HCT116 (cell line): ENCODE results near the gene MINDY1. TPM values are rescaled to one million over a fixed set of nuclear protein-coding genes. Genes with fewer than 3 reads are reported as not detected.

Source experiments
- ATAC-seq: fragments of 200-7000 bp; cut with Tn5 transposase; 2 replicates; pipeline ENCODE4 v1.9.1; 2020; ENCODE audit warnings: mild to moderate bottlenecking, moderate library complexity
- BruUV-seq: library from RNA; stranded (reverse); fragments of 400-500 nt; replicated peaks from 2 replicates; lab custom pipeline; 2021; lab: Mats Ljungman, UMichigan
- CTCF ChIA-PET: fragments of 300-600 bp; sonication (Branson Sonifier 250); formaldehyde crosslinking; loops from one replicate; lab custom pipeline; 2021; ENCODE audit warnings: antibody characterized with exemption; lab: Charles Lee
- POLR2A ChIA-PET: fragments of 300-600, 350-600 bp; sonication (Branson Sonifier 250); formaldehyde crosslinking; loops from one replicate; lab custom pipeline; 2021; ENCODE audit warnings: antibody characterized with exemption; lab: Charles Lee
- RAD21 ChIA-PET, 2 experiments: fragments of 300-600 bp; sonication (Branson Sonifier 250); formaldehyde crosslinking; loops; one replicate each; lab custom pipeline; 2023; ENCODE audit warnings: low total read pairs in 2 of 2; ENCODE audit not compliant: uncharacterized antibody in 2 of 2, unreplicated experiment in 2 of 2, low non-redundant PET in 1 of 2; lab: Charles Lee
- DNase-seq: peaks from one replicate; pipeline ENCODE4 v3.0.0-alpha.2; 2010; ENCODE audit warnings: low read depth, low spot score
- H2AFZ ChIP-seq: fragments of 200-600 bp; shearing (Covaris generic), sonication (generic); 2 replicates; pipeline ENCODE4 v1.6.1; 2017; ENCODE audit warnings: low read depth, mixed run types, mixed read lengths, antibody characterized with exemption, low read length; ENCODE audit not compliant: poor library complexity, severe bottlenecking
- H3K27ac ChIP-seq: 2 replicates; pipeline ENCODE4 v1.5.1; 2012; ENCODE audit warnings: low read depth, low read length
- H3K27me3 ChIP-seq: fragments of 200-600 bp; sonication (generic); 2 replicates; pipeline ENCODE4 v1.6.1; 2016; ENCODE audit warnings: mixed run types, low read length, mixed read lengths; ENCODE audit not compliant: insufficient read depth
- H3K36me3 ChIP-seq, 2 experiments: fragments of 200-500 bp in 1 of 2; fragments of 200-600 bp in 1 of 2; sonication (Bioruptor generic) in 1 of 2; sonication (generic) in 1 of 2; 2 replicates each; pipeline versions ENCODE4 v1.5.1 to v1.6.1; 2014 to 2016; ENCODE audit warnings: low read length in 2 of 2, inconsistent platforms in 1 of 2, mixed read lengths in 1 of 2, mixed run types in 1 of 2; ENCODE audit not compliant: insufficient read depth in 2 of 2, control insufficient read depth in 1 of 2
- H3K4me1 ChIP-seq, 2 experiments: fragments of 200-600 bp in 1 of 2; sonication (generic) in 1 of 2; 2 replicates each; pipeline versions ENCODE4 v1.5.1 to v1.6.1; 2012 to 2017; ENCODE audit warnings: low read length in 2 of 2, inconsistent platforms in 1 of 2, mild to moderate bottlenecking in 1 of 2, mixed read lengths in 1 of 2, mixed run types in 1 of 2, moderate library complexity in 1 of 2; ENCODE audit not compliant: insufficient read depth in 2 of 2, control insufficient read depth in 1 of 2
- H3K4me2 ChIP-seq: fragments of 200-600 bp; sonication (generic); 2 replicates; pipeline ENCODE4 v1.6.1; 2017; ENCODE audit warnings: mixed run types, low read length, mixed read lengths
- H3K4me3 ChIP-seq, 2 experiments: fragments of 200-600 bp in 1 of 2; sonication (generic) in 1 of 2; replicated peaks in 1 of 2; 2 replicates each; pipeline ENCODE4 v1.5.1; 2011 to 2016; ENCODE audit warnings: low read length in 2 of 2, control low read depth in 1 of 2, low read depth in 1 of 2, mild to moderate bottlenecking in 1 of 2, mixed read lengths in 1 of 2, mixed run types in 1 of 2
- H3K79me2 ChIP-seq: fragments of 200-600 bp; sonication (generic); 2 replicates; pipeline ENCODE4 v1.6.1; 2017; ENCODE audit warnings: mild to moderate bottlenecking, mixed run types, low read length, moderate library complexity, mixed read lengths; ENCODE audit not compliant: insufficient read depth
- H3K9ac ChIP-seq: fragments of 200-600 bp; sonication (generic); 2 replicates; pipeline ENCODE4 v1.6.1; 2016; ENCODE audit warnings: low read length, mixed read lengths
- H3K9me2 ChIP-seq: fragments of 200-600 bp; sonication (generic), shearing (Covaris generic); 2 replicates; pipeline ENCODE4 v1.6.1; 2017; ENCODE audit warnings: mixed run types, mild to moderate bottlenecking, moderate library complexity; ENCODE audit not compliant: insufficient read depth
- H3K9me3 ChIP-seq, 2 experiments: fragments of 200-500 bp in 1 of 2; fragments of 200-600 bp in 1 of 2; sonication (Bioruptor generic) in 1 of 2; sonication (generic) in 1 of 2; 2 replicates each; pipeline ENCODE4 v1.6.1; 2014 to 2017; ENCODE audit warnings: low read length in 2 of 2, mixed read lengths in 2 of 2, inconsistent platforms in 1 of 2, low read depth in 1 of 2, mild to moderate bottlenecking in 1 of 2, mixed run types in 1 of 2, moderate library complexity in 1 of 2; ENCODE audit not compliant: control insufficient read depth in 1 of 2, insufficient read depth in 1 of 2
- H4K20me1 ChIP-seq: fragments of 200-600 bp; sonication (generic), shearing (Covaris generic); 2 replicates; pipeline ENCODE4 v1.6.1; 2017; ENCODE audit warnings: mixed run types, mild to moderate bottlenecking, moderate library complexity; ENCODE audit not compliant: insufficient read depth
- ATF3 ChIP-seq: IDR thresholded peaks from 2 replicates; pipeline ENCODE4 v1.6.1; 2012
- CBX3 ChIP-seq: IDR thresholded peaks from 2 replicates; pipeline ENCODE4 v1.6.1; 2012; ENCODE audit warnings: low read depth
- CEBPB ChIP-seq: IDR thresholded peaks from 2 replicates; pipeline ENCODE4 v1.6.1; 2012; ENCODE audit warnings: low read depth
- EZH2 ChIP-seq: fragments of 200-600 bp; sonication (generic); IDR thresholded peaks from 2 replicates; pipeline ENCODE4 v1.6.1; 2017; ENCODE audit warnings: antibody characterized with exemption, mixed run types
- EZH2phosphoT487 ChIP-seq: fragments of 200-600 bp; IDR thresholded peaks from 2 replicates; pipeline ENCODE4 v1.6.1; 2018; ENCODE audit warnings: antibody characterized with exemption, borderline replicate concordance
- FOSL1 ChIP-seq: IDR thresholded peaks from 2 replicates; pipeline ENCODE4 v1.6.1; 2012; ENCODE audit warnings: low read depth
- JUND ChIP-seq: IDR thresholded peaks from 2 replicates; pipeline ENCODE4 v1.6.1; 2012
- POLR2AphosphoS5 ChIP-seq: IDR thresholded peaks from 2 replicates; pipeline ENCODE4 v1.6.1; 2011; ENCODE audit warnings: mild to moderate bottlenecking, low read depth, low read length, moderate library complexity
- SP1 ChIP-seq: IDR thresholded peaks from 2 replicates; pipeline ENCODE4 v1.6.1; 2012; ENCODE audit warnings: low read depth
- TCF7L2 ChIP-seq: IDR thresholded peaks from 2 replicates; pipeline ENCODE4 v1.7.0; 2011; ENCODE audit warnings: borderline replicate concordance, inconsistent platforms; ENCODE audit not compliant: insufficient read depth, insufficient read length; ENCODE audit errors: extremely low read depth
- ZFX ChIP-seq: fragments of 450-650 bp; IDR thresholded peaks from 2 replicates; pipeline ENCODE4 v1.6.1; 2017
- ZNF274 ChIP-seq: fragments of 200-500 bp; sonication (Bioruptor generic); IDR thresholded peaks from 2 replicates; pipeline ENCODE4 v1.6.1; 2014; ENCODE audit warnings: mild to moderate bottlenecking, low read depth, low read length, inconsistent platforms
- intact Hi-C: fragments of 100-400 bp; cut with micrococcal nuclease; formaldehyde crosslinking; loops from 2 replicates; pipeline ENCODE4 v1.10.0; 2022
- total RNA-seq: library from RNA; stranded (reverse); gene quantifications from one replicate; pipeline ENCODE4 v1.2.1, GENCODE V29; 2021; ENCODE audit not compliant: unreplicated experiment
- TF ChIP-seq, protein P1 (sequence below): IDR thresholded peaks from 2 replicates; pipeline ENCODE4 v1.6.1; 2012
- TF ChIP-seq, protein P2 (sequence below): IDR thresholded peaks from 2 replicates; pipeline ENCODE4 v1.6.1; 2011; ENCODE audit warnings: mild to moderate bottlenecking, low read length, moderate library complexity; ENCODE audit not compliant: insufficient replicate concordance; ENCODE audit errors: extremely low read depth
- TF ChIP-seq, protein P3 (sequence below), 3 experiments: fragments of 200-600 bp in 1 of 3; sonication (generic) in 1 of 3; IDR thresholded peaks in 2 of 3; conservative IDR thresholded peaks in 1 of 3; 2 replicates each; pipeline ENCODE4 v1.5.1; 2012 to 2017; ENCODE audit warnings: low read depth in 2 of 3, low read length in 2 of 3, antibody characterized with exemption in 1 of 3, borderline replicate concordance in 1 of 3, control low read depth in 1 of 3, mild to moderate bottlenecking in 1 of 3, mixed read lengths in 1 of 3, mixed run types in 1 of 3, moderate library complexity in 1 of 3; ENCODE audit not compliant: insufficient read depth in 1 of 3

MINDY1 gene
- total RNA-seq, 1 experiment from 2014 or later = 1.2 TPM

- TF ChIP-seq JUND (no peak), EZH2 (no peak), POLR2AphosphoS5 (no peak), FOSL1 (no peak), ZNF274 (no peak), ZFX (no peak), TCF7L2 (no peak), SP1 (no peak), EZH2phosphoT487 (no peak), CBX3 (no peak), CEBPB (no peak), ATF3 (no peak)
- TF ChIP-seq, protein P1, sequence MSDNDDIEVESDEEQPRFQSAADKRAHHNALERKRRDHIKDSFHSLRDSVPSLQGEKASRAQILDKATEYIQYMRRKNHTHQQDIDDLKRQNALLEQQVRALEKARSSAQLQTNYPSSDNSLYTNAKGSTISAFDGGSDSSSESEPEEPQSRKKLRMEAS = no peak
- TF ChIP-seq, protein P2, sequence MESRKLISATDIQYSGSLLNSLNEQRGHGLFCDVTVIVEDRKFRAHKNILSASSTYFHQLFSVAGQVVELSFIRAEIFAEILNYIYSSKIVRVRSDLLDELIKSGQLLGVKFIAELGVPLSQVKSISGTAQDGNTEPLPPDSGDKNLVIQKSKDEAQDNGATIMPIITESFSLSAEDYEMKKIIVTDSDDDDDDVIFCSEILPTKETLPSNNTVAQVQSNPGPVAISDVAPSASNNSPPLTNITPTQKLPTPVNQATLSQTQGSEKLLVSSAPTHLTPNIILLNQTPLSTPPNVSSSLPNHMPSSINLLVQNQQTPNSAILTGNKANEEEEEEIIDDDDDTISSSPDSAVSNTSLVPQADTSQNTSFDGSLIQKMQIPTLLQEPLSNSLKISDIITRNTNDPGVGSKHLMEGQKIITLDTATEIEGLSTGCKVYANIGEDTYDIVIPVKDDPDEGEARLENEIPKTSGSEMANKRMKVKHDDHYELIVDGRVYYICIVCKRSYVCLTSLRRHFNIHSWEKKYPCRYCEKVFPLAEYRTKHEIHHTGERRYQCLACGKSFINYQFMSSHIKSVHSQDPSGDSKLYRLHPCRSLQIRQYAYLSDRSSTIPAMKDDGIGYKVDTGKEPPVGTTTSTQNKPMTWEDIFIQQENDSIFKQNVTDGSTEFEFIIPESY = no peak
- TF ChIP-seq, protein P3, sequence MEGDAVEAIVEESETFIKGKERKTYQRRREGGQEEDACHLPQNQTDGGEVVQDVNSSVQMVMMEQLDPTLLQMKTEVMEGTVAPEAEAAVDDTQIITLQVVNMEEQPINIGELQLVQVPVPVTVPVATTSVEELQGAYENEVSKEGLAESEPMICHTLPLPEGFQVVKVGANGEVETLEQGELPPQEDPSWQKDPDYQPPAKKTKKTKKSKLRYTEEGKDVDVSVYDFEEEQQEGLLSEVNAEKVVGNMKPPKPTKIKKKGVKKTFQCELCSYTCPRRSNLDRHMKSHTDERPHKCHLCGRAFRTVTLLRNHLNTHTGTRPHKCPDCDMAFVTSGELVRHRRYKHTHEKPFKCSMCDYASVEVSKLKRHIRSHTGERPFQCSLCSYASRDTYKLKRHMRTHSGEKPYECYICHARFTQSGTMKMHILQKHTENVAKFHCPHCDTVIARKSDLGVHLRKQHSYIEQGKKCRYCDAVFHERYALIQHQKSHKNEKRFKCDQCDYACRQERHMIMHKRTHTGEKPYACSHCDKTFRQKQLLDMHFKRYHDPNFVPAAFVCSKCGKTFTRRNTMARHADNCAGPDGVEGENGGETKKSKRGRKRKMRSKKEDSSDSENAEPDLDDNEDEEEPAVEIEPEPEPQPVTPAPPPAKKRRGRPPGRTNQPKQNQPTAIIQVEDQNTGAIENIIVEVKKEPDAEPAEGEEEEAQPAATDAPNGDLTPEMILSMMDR (IDR thresholded peaks at IDR 0.05 in 2 of 3, conservative IDR thresholded peaks at IDR 0.05 in 1 of 3; ENCODE audit: borderline replicate concordance in 1 of 3, insufficient read depth in 1 of 3, low read depth in 2 of 3, low read length in 2 of 3) = no peak
- TF ChIP-seq, all 23 proteins: peak for 0
- no peak overlapping the region for H3K27ac ChIP-seq
- DNase-seq (no peak), ATAC-seq (no peak)
- no TSS peak for BruUV-seq
- H3K36me3 ChIP-seq = peaks cover 20 to 38% of the 10 kb centered on the region in 2 experiments
- H3K9ac ChIP-seq = no peak overlapping the region
- H3K4me1 ChIP-seq = peaks cover 21 to 28% of the 10 kb centered on the region in 2 experiments
- H3K4me2 ChIP-seq = no peak overlapping the region
- no peaks in the 10 kb centered on the region for H3K9me2 ChIP-seq
- H3K27me3 ChIP-seq = no peaks in the 10 kb centered on the region
- intact Hi-C loops = no loop called here
- H3K9me3 ChIP-seq = no peaks in the 10 kb centered on the region
- H3K4me3 ChIP-seq = no peak overlapping the region
- POLR2A ChIA-PET = interaction anchor here (0.8 to 1.7 kb wide), 2 partner anchors 12 to 390 kb away, joined by 3 to 5 read pairs; partner anchors contain the start of genes ANXA9 and MCL1
- RAD21 ChIA-PET = no interaction called here
- H2AFZ ChIP-seq = no peak overlapping the region
- H4K20me1 ChIP-seq = 0 out of 2 replicates have a peak, but pooled peaks cover 4% of the 10 kb centered on the region
- peaks cover 63% of the 10 kb centered on the region for H3K79me2 ChIP-seq
- CTCF ChIA-PET = interaction anchor here (1.9 kb wide), 1 partner anchor 11 kb away, joined by 4 read pairs; no protein-coding TSS in a partner anchor
Measured at GRCh38 chr1:150969626-150970025, 37.1 kb downstream of the MINDY1 start.
